Liver (tissue), 9 donors: Measurements from ENCODE around the gene ACSL4. TPM values are rescaled to one million over a fixed set of nuclear protein-coding genes. Genes with fewer than 3 reads are reported as not detected.

Experiments
- DNase-seq: peaks from one replicate; pipeline ENCODE4 v3.0.0-alpha.2; 2017; ENCODE audit warnings: low spot score
- H3K27ac ChIP-seq, 2 donors: one replicate each; pipeline ENCODE4 v1.7.0; 2013; ENCODE audit warnings: inconsistent platforms in 2 of 2, low read length in 2 of 2, control low read depth in 1 of 2, low read depth in 1 of 2, mild to moderate bottlenecking in 1 of 2
- H3K27me3 ChIP-seq, 4 donors: one replicate each; pipeline versions ENCODE4 v1.6.1 to v1.7.0; 2013; ENCODE audit warnings: low read length in 3 of 4, inconsistent platforms in 1 of 4, mild to moderate bottlenecking in 1 of 4, moderate library complexity in 1 of 4; ENCODE audit not compliant: control insufficient read depth in 4 of 4, insufficient read depth in 4 of 4
- H3K36me3 ChIP-seq, 4 donors: one replicate each; pipeline versions ENCODE4 v1.6.1 to v1.7.0; 2013; ENCODE audit warnings: low read length in 3 of 4, mild to moderate bottlenecking in 3 of 4, low read depth in 1 of 4, moderate library complexity in 1 of 4; ENCODE audit not compliant: control insufficient read depth in 4 of 4, insufficient read depth in 3 of 4
- H3K4me1 ChIP-seq, 4 donors: one replicate each; pipeline versions ENCODE4 v1.6.1 to v1.7.0; 2013; ENCODE audit warnings: low read length in 3 of 4, mild to moderate bottlenecking in 3 of 4, moderate library complexity in 1 of 4; ENCODE audit not compliant: control insufficient read depth in 4 of 4, insufficient read depth in 4 of 4
- H3K4me3 ChIP-seq, 3 donors: one replicate each; pipeline versions ENCODE4 v1.6.1 to v1.7.0; 2013; ENCODE audit warnings: low read length in 3 of 3, control low read depth in 1 of 3, low read depth in 1 of 3, mild to moderate bottlenecking in 1 of 3
- H3K9ac ChIP-seq, 2 donors: one replicate each; pipeline ENCODE4 v1.7.0; 2013; ENCODE audit warnings: low read length in 2 of 2, mild to moderate bottlenecking in 2 of 2, moderate library complexity in 2 of 2, control low read depth in 1 of 2, low read depth in 1 of 2
- H3K9me3 ChIP-seq, 4 donors: one replicate each; pipeline versions ENCODE4 v1.6.1 to v1.7.0; 2013; ENCODE audit warnings: low read length in 3 of 4; ENCODE audit not compliant: control insufficient read depth in 4 of 4
- CTCF ChIP-seq: fragments of 150-350 bp; IDR thresholded peaks from 2 replicates; pipeline ENCODE4 v1.5.1; 2017; ENCODE audit warnings: improper control_type of control experiment, low read depth, low read length; ENCODE audit not compliant: missing input control
- EGR1 ChIP-seq, 2 donors: IDR thresholded peaks; 2 replicates each; pipeline ENCODE4 v1.6.1; 2016 to 2018; ENCODE audit warnings: antibody characterized with exemption in 2 of 2, low read depth in 2 of 2
- FOXA1 ChIP-seq: IDR thresholded peaks from 2 replicates; pipeline ENCODE4 v1.6.1; 2016; ENCODE audit warnings: antibody characterized with exemption
- GABPA ChIP-seq, 2 donors: IDR thresholded peaks in 1 of 2; conservative IDR thresholded peaks in 1 of 2; 2 replicates each; pipeline ENCODE4 v1.6.1; 2016; ENCODE audit warnings: antibody characterized with exemption in 2 of 2, mild to moderate bottlenecking in 1 of 2, moderate library complexity in 1 of 2
- HNF4A ChIP-seq, 2 donors: conservative IDR thresholded peaks; 2 replicates each; pipeline ENCODE4 v1.6.1; 2016; ENCODE audit warnings: antibody characterized with exemption in 2 of 2, mild to moderate bottlenecking in 2 of 2
- HNF4G ChIP-seq: IDR thresholded peaks from 2 replicates; pipeline ENCODE4 v1.6.1; 2016; ENCODE audit warnings: antibody characterized with exemption
- JUND ChIP-seq, 2 donors: IDR thresholded peaks; 2 replicates each; pipeline ENCODE4 v1.6.1; 2016; ENCODE audit warnings: antibody characterized with exemption in 2 of 2
- MAX ChIP-seq: IDR thresholded peaks from 2 replicates; pipeline ENCODE4 v1.6.1; 2016; ENCODE audit warnings: antibody characterized with exemption
- NR2F2 ChIP-seq: IDR thresholded peaks from 2 replicates; pipeline ENCODE4 v1.6.1; 2016; ENCODE audit warnings: antibody characterized with exemption
- RAD21 ChIP-seq, 2 donors: IDR thresholded peaks; 2 replicates each; pipeline ENCODE4 v1.6.1; 2016; ENCODE audit warnings: antibody characterized with exemption in 2 of 2, mild to moderate bottlenecking in 2 of 2
- RXRA ChIP-seq, 2 donors: IDR thresholded peaks; 2 replicates each; pipeline ENCODE4 v1.6.1; 2017 to 2018; ENCODE audit warnings: antibody characterized with exemption in 2 of 2, mild to moderate bottlenecking in 1 of 2
- SP1 ChIP-seq: IDR thresholded peaks from 2 replicates; pipeline ENCODE4 v1.6.1; 2018; ENCODE audit warnings: antibody characterized with exemption, mild to moderate bottlenecking
- TAF1 ChIP-seq: conservative IDR thresholded peaks from 2 replicates; pipeline ENCODE4 v1.6.1; 2016; ENCODE audit warnings: antibody characterized with exemption, mild to moderate bottlenecking
- YY1 ChIP-seq: IDR thresholded peaks from 2 replicates; pipeline ENCODE4 v1.6.1; 2016; ENCODE audit warnings: antibody characterized with exemption, mild to moderate bottlenecking
- ZBTB33 ChIP-seq: IDR thresholded peaks from 2 replicates; pipeline ENCODE4 v1.6.1; 2016; ENCODE audit warnings: antibody characterized with exemption
- WGBS: extraction: QIAGEN DNeasy Blood & Tissue Kit; methylation state at CpG from one replicate; pipeline ENCODE4 v1.1.7; 2013; 5-methylcytosine and 5-hydroxymethylcytosine counted together
- polyA plus RNA-seq, 2 donors: library from polyadenylated mRNA; stranded (reverse) in 1 of 2; unstranded in 1 of 2; fragments of 200-250 nt in 1 of 2; fragments of >200 nt in 1 of 2; fragmentation: Nextera tagmentation in 1 of 2; extraction: Ambion mirVana in 1 of 2; gene quantifications; one replicate each; pipeline versions ENCODE4 v1.2.1 to v1.2.3, GENCODE V29; 2013 to 2015
- total RNA-seq, 2 donors: library from RNA; depleted of rRNA; stranded (reverse); fragments of >200 nt; gene quantifications; one replicate each; pipeline ENCODE4 v1.2.3, GENCODE V29; 2014
- TF ChIP-seq, protein P1 (sequence below): IDR thresholded peaks from 2 replicates; pipeline ENCODE4 v1.6.1; 2016; ENCODE audit warnings: antibody characterized with exemption, mild to moderate bottlenecking
- TF ChIP-seq, protein P2 (sequence below): IDR thresholded peaks from 2 replicates; pipeline ENCODE4 v1.6.1; 2016; ENCODE audit warnings: antibody characterized with exemption
- donor health status: healthy.
- donor health status: healthy.
- donor health status: healthy.
- donor health status: healthy.
- donor health status: healthy.

ACSL4 gene
- total and polyA plus RNA-seq, 4 donors = 5.3 to 928 (median 20.0) TPM

GRCh38 chrX:109635146-109635545 lies 97.9 kb downstream of the ACSL4 start:
- whole genome bisulfite sequencing = 22% methylated on average over 3 of the region's 3 CpGs
- no peak for TF ChIP-seq NR2F2
- TF ChIP-seq, protein P1, sequence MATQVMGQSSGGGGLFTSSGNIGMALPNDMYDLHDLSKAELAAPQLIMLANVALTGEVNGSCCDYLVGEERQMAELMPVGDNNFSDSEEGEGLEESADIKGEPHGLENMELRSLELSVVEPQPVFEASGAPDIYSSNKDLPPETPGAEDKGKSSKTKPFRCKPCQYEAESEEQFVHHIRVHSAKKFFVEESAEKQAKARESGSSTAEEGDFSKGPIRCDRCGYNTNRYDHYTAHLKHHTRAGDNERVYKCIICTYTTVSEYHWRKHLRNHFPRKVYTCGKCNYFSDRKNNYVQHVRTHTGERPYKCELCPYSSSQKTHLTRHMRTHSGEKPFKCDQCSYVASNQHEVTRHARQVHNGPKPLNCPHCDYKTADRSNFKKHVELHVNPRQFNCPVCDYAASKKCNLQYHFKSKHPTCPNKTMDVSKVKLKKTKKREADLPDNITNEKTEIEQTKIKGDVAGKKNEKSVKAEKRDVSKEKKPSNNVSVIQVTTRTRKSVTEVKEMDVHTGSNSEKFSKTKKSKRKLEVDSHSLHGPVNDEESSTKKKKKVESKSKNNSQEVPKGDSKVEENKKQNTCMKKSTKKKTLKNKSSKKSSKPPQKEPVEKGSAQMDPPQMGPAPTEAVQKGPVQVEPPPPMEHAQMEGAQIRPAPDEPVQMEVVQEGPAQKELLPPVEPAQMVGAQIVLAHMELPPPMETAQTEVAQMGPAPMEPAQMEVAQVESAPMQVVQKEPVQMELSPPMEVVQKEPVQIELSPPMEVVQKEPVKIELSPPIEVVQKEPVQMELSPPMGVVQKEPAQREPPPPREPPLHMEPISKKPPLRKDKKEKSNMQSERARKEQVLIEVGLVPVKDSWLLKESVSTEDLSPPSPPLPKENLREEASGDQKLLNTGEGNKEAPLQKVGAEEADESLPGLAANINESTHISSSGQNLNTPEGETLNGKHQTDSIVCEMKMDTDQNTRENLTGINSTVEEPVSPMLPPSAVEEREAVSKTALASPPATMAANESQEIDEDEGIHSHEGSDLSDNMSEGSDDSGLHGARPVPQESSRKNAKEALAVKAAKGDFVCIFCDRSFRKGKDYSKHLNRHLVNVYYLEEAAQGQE = no peak
- TF ChIP-seq, protein P2, sequence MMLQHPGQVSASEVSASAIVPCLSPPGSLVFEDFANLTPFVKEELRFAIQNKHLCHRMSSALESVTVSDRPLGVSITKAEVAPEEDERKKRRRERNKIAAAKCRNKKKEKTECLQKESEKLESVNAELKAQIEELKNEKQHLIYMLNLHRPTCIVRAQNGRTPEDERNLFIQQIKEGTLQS = no peak
- no peak for TF ChIP-seq ZBTB33
- TF ChIP-seq RXRA (IDR thresholded peaks at IDR 0.05) = no peak
- TF ChIP-seq FOXA1 = no peak
- TF ChIP-seq YY1 = no peak
- no peak for TF ChIP-seq GABPA (IDR thresholded peaks at IDR 0.05 in 1 of 2, conservative IDR thresholded peaks at IDR 0.05 in 1 of 2)
- no peak for TF ChIP-seq JUND (IDR thresholded peaks at IDR 0.05)
- TF ChIP-seq HNF4A (conservative IDR thresholded peaks at IDR 0.05) = no peak
- no peak for TF ChIP-seq TAF1
- no peak for TF ChIP-seq SP1
- no peak for TF ChIP-seq HNF4G
- no peak for TF ChIP-seq EGR1 (IDR thresholded peaks at IDR 0.05; ENCODE audit: low read depth in 2 of 2)
- TF ChIP-seq RAD21 (IDR thresholded peaks at IDR 0.05) = peak; percentile 50 to 73
- TF ChIP-seq MAX = no peak
- peak; percentile 38 for TF ChIP-seq CTCF
- no peak overlapping the region for H3K27ac ChIP-seq
- no peaks in the 10 kb centered on the region for H3K36me3 ChIP-seq
- H3K9me3 ChIP-seq = no peaks in the 10 kb centered on the region
- H3K27me3 ChIP-seq = no peaks in the 10 kb centered on the region
- H3K4me3 ChIP-seq = no peak overlapping the region
- no peak for DNase-seq
- H3K4me1 ChIP-seq = no peaks in the 10 kb centered on the region
- H3K9ac ChIP-seq = no peak overlapping the region
